ENCODE data around the gene C16orf90.

The C16orf90 gene

GRCh38 chr16:3518292-3518985 lies 23.1 kb upstream of the C16orf90 start:
- ChIA-PET POLR2A (no interaction called here), CTCF (interaction anchor here (1.0 kb wide), 1 partner anchor 10 kb away, joined by 3 read pairs; no protein-coding TSS in a partner anchor)
- no peak for DNase-seq (ENCODE audit: extremely low spot score)
- TF ChIP-seq CTCF (IDR thresholded peaks at IDR 0.05; ENCODE audit: control extremely low read depth, extremely low read depth, low read depth, missing control alignments), result no peak

GRCh38 chr16:3515897-3516296 lies 20.6 kb upstream of the C16orf90 start:
- TF ChIP-seq CTCF (IDR thresholded peaks at IDR 0.05; ENCODE audit: control extremely low read depth, extremely low read depth, low read depth, missing control alignments), result no peak
- POLR2A ChIA-PET, result no interaction called here
- DNase-seq (ENCODE audit: extremely low spot score), result no peak
- CTCF ChIA-PET, result interaction anchor here (1.0 kb wide), 1 partner anchor 11 kb away, joined by 5 read pairs; no protein-coding TSS in a partner anchor

- ChIA-PET CTCF (no interaction called here), POLR2A (no interaction called here)
- no peak for DNase-seq (ENCODE audit: extremely low spot score)
- TF ChIP-seq CTCF (IDR thresholded peaks at IDR 0.05; ENCODE audit: control extremely low read depth, extremely low read depth, low read depth, missing control alignments), result no peak
Observed at GRCh38 chr16:3514621-3515020, 19.3 kb upstream of the C16orf90 start.

- ChIA-PET CTCF (interaction anchor here (2.7 kb wide), 1 partner anchor 13 kb away, joined by 10 read pairs; the partner anchor contains the start of gene CLUAP1), POLR2A (no interaction called here)
- no peak for DNase-seq (ENCODE audit: extremely low spot score)
- TF ChIP-seq CTCF (IDR thresholded peaks at IDR 0.05; ENCODE audit: control extremely low read depth, extremely low read depth, low read depth, missing control alignments), result no peak
Observed at GRCh38 chr16:3513892-3514583, 18.7 kb upstream of the C16orf90 start.

GRCh38 chr16:3511286-3512180 lies 16.2 kb upstream of the C16orf90 start:
- CTCF ChIA-PET, result interaction anchor here (2.7 to 4.6 kb wide), 2 partner anchors 11 to 15 kb away, joined by 10 to 15 read pairs; partner anchors contain the start of gene CLUAP1
- DNase-seq (ENCODE audit: extremely low spot score), result no peak
- no peak for TF ChIP-seq CTCF (IDR thresholded peaks at IDR 0.05; ENCODE audit: control extremely low read depth, extremely low read depth, low read depth, missing control alignments)
- POLR2A ChIA-PET, result interaction anchor here (0.7 kb wide), 1 partner anchor 361 kb away, joined by 3 read pairs; no protein-coding TSS in a partner anchor

GRCh38 chr16:3510416-3510815 lies 15.1 kb upstream of the C16orf90 start:
- DNase-seq (ENCODE audit: extremely low spot score), result no peak
- ChIA-PET POLR2A (no interaction called here), CTCF (interaction anchor here (4.6 kb wide), 1 partner anchor 16 kb away, joined by 15 read pairs; no protein-coding TSS in a partner anchor)
- no peak for TF ChIP-seq CTCF (IDR thresholded peaks at IDR 0.05; ENCODE audit: control extremely low read depth, extremely low read depth, low read depth, missing control alignments)
